HTR-8/SVneo (cell line): ENCODE results near the gene TANGO2.

Experiments
- DNase-seq: peaks from one replicate; pipeline ENCODE4 v3.0.0; 2011; ENCODE audit warnings: low spot score, mixed read lengths; ENCODE audit not compliant: insufficient read length
- FAIRE-seq: peaks from 2 replicates; lab custom pipeline; 2011; peaks lifted over from hg19 to GRCh38; lab: Jason Lieb, UNC

The TANGO2 gene

DNA sequence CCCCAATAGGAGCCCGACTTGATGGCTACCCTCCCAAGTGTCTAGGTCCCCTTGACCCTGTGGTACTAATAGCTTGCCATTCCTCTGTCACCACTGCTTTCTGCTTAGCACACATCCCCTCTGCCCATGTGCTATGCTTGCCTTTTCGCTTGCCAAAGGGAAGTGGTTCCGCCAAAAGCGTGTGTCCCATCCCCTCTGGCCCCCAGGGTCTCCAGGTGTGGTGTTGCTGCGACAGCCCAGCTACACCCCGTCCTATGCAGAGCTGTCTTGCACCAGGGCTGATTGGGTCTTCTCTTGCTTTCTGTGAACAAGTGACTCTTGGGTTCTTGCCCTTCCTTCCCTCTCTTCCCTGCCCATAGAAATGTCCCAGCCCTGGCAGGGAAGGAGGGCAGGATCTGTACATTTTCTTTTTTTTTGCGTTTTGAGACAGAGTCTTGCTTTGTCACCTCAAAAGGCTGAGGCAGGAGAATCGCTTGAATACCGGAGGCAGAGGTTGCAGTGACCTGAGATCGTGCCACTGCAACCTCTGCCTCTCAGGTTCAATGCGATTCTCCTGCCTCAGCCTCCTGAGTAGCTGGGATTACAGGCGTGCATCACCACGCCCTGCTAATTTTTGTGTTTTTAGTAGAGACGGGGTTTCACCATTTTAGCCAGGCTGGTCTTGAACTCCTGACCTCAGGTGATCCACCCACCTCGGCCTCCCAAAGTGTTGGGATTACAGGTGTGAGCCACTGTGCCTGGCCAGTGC is 3.9 kb downstream of the TANGO2 start:
- DNase-seq (no peak), FAIRE-seq (no peak)

- DNase-seq (no peak), FAIRE-seq (no peak)
Measured at GRCh38 chr22:20025401-20026203, 4.7 kb downstream of the TANGO2 start.

DNA sequence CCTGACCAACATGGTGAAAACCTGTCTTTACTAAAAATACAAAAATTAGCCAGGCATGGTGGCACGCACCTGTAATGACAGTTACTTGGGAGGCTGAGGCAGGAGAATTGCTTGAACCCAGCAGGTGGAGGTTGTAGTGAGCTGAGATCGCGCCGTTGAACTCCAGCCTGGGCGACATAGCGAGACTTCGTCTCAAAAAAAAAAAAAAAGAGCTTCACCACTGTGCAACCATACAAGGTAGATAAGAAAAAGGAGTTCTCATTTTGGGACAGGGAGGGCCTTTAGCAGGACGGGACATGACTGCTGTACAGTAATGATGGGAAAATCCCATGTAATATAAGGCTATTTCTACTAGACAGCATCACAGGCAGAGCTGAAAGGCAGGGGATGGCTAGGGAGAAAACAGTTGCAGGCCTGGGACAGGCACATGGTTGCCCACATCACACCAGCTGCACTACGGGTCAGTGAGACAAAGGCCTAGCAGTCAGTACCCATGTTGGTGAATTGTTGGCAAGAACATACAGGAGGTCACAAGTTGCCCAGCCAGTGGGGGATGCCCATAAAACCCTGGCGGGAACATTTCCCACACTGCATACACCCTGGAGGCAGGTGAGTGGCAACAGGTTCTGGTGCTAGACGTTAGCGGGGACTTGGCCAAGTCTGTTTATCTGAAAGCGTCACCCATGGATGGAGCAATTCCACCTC is 5.4 kb downstream of the TANGO2 start:
- FAIRE-seq (no peak), DNase-seq (no peak)

- FAIRE-seq, result no peak
- no peak for DNase-seq
Measured at GRCh38 chr22:20026996-20027601, 6.2 kb downstream of the TANGO2 start.

GRCh38 chr22:20027966-20028854 is 7.3 kb downstream of the TANGO2 start:
- FAIRE-seq (no peak), DNase-seq (no peak)

DNA sequence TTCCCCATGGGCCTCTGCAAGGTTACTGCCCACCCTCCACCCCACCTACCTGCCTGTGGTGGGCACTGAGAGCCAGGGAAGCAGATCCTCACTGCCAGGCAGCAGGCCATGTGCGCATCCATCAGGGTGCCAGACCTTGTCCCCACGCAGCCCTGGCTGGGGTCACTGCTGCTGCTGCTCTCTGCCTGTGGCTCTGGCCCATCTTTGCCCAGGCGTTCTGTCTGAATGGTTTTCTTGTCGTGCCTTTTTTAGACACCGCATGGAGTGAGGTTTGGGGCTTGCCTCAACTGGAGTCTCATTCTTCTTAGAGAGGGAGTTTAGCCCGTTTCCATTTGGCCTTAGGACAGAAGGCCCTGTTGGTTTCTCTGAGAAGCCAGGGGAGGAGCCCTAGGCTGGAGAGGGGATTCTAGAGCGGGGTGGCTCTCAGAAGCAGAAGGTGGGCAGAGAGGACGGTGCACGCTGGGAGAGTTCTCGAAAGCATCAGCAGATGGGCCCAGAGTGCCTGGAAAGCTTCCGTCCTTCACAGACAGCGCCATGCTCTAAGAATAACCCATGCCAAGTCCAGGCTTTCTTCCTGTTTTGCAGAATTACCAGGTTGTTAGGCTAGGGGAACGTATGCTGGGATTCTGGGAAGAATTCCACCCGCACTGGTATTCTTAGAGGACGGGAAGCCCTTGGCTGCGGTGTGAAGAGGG is 8.1 kb downstream of the TANGO2 start:
- DNase-seq (no peak), FAIRE-seq (no peak)

DNA sequence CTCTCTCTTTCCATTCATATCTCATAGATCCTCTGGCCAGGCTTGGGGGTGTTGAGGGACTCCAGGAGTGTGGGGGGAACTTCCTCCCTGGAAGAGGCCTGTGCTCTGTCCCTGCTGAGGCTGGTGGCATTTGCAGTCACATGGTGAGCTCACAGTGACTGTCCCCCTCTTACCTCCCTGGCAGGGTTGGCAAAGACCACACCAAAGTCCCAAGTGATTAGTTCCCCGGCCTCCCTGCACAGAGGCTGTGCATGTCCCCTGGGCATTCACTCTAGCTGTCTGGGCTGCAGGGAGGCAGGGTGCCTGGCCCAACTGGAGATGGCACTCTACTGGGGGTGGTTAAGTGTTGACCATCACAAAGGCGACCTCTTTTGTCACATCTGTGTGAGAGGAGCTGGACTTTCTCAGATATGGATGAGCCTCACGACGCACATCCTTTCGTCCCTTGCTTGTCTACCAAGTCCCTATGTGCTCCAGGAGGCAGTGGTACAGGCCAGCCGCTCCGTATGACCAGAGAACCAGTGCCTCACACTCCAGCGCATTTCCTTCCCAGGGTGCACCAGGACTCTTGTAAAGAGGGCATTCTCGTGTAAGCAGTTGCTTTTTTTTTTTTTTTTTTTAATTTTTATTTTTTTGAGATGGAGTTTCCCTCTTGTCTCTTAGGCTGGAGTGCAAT is 8.8 kb downstream of the TANGO2 start:
- FAIRE-seq (no peak), DNase-seq (no peak)

DNA sequence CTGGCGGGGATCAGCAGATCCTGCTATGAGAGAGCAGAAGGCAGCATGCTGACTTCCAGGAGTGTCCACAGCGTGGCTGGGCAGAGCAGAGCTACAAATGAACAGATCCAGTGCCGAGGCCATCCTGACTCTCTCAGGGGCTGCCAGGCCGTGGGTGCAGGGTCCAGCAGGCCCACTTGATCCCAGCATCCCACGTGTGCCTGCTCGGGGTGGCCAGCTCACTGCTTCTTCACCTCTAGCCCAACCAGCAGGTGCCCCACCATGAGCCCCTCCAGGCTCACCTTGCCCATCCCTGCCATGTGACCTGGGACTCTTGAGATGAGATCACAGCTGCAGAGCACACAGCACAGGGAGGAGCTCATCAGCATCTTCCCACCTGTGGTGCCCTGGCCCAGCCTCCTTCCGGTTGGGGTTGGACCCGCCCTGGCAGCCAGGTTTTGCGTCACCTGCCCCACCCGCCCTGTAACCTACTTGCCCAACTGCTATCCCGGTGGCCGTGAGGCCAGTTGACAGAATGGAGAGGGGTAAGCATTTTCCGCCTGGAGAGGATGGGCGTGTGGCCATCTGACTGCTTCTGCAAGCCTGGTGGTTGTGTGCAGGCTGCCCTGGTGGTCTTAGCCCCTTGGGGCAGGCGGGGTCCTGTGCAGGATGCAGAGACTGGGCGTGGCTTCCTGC is 11.0 kb downstream of the TANGO2 start:
- no peak for FAIRE-seq

DNA sequence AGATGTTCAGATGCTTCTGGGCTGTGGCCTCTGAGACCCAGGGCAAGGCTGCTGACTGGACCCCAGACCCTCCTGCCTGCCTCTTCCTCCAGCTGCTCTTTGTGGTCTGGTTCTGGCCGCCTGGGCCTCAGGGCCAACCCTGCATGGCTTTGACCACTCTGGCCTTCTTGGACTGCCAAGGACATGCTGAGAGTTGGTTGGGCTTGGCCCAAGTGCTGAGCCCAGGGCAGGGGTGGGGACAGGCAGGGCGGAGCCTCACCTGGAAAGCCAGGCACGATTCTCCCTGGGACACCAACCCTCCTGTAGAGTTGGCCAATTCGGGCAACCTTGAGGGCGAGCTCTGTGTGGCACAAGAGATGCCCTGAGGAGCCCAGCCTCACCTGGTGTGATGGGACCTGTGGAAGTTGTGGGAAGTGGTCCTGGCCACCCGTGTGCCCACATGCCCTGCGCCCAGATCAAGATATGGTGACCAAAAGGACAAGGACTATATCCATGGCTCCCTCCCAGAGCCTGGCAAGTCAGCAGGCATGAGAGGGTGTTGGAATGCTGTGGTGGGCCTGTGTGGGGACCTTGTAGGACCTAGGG is 11.6 kb downstream of the TANGO2 start:
- FAIRE-seq (no peak), DNase-seq (no peak)

More for the DNA sequence above, 11.0 kb downstream of the TANGO2 start:
- no peak for DNase-seq

DNA sequence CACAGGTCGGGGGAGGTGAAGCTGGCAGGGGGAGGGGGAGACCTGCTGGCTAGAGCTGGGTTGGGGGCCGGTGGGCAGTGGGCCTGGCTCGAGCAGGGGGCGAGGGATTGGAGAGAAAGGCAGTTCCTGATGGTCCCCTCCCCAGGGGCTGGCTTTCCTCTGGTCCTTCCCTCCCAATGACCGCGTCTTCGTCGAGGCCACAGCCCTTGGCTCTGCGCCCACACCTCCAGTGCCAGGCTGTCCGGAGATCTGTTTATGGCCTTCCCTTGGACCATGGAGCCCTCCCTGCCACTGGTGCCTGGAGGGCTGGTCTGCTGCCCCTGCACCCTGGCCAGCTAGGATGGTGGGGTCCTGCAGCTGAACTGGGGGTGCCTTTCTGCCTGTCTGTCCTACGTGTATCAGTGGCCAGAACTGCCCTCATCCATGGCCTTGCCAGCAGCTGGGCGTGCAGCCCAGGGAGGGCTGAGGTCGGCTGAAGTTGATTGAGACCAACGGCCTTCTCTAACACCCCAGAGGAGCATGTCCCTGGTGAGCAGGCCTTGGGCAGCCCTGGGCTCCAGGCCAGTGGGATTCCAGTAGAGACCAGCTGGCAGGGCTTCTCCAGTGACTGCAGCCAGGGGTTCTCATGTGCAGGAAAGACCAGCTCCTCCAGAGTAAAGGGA is 12.3 kb downstream of the TANGO2 start:
- FAIRE-seq, result no peak
- no peak for DNase-seq

- DNase-seq, result no peak
- no peak for FAIRE-seq
Measured at GRCh38 chr22:20034143-20034542, 13.2 kb downstream of the TANGO2 start.

- FAIRE-seq (no peak), DNase-seq (no peak)
Measured at GRCh38 chr22:20035375-20036083, 14.6 kb downstream of the TANGO2 start.

DNA sequence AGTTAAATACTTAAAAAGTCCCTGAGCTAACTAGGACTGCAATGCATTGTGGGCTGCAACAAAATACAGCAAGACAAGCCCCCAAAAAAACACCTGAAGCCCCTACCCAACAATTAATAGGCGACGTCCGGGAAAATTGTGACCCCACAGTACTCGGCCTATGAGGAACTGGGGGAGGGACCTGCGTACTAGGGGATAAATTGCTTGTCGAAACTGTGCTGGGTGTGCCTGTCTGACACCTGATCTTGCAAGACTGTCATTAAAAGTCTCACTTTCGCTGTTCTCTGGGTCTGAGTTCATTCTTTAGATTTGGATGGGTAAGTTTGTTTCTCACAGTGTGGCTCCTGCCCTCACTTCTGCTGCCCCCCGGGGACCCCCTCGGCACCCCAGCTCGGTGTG is 15.2 kb downstream of the TANGO2 start:
- DNase-seq (no peak), FAIRE-seq (no peak)

DNA sequence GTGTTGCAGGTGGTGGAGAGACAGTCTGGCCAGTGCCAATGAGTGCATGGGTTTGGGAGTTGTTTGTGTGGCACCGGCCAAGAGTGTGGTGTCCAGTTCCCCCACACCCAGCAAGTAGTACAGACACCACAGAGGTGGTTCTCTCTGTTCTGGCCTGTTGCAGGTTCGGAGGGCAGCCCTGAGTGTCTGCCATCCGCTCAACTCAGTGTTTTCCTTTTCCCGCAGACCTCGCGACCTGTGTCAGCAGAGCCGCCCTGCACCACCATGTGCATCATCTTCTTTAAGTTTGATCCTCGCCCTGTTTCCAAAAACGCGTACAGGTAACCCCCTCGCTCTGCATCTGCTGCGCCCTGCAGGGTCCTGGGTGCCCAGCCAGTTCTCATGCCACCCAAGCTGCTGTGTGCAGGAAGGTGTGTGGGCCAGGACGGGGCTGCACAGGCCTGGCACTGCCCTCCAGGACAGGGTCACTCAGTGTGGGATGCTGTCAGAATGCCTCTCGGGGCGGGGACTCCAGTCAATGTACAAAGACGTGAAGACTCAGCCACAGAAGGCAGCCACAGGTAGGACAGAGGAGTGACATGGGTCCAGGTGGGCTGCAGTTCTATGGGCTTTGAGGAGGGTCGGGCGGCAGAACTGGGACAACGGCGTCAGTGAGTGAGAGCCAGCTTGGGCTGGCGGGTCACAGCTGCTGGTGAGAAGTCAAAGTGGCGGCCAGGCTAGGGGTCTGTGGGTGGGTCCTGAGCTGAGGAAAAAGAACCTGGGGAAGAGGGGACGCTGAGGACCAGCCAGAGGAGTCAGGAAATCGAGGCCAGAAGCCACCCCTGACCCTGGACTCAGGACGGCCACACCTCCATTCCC is 15.9 kb downstream of the TANGO2 start:
- DNase-seq (no peak), FAIRE-seq (no peak)

GRCh38 chr22:20037419-20037818 is 16.5 kb downstream of the TANGO2 start:
- no peak for FAIRE-seq
- DNase-seq, result no peak

- FAIRE-seq, result no peak
Measured at GRCh38 chr22:20038574-20038973, 17.7 kb downstream of the TANGO2 start.

More at GRCh38 chr22:20038574-20038973, 17.7 kb downstream of the TANGO2 start:
- no peak for DNase-seq
